Measurements from ENCODE around the gene IGFL2.

IGFL2 gene

GRCh38 chr19:46112527-46112926 lies 35.5 kb upstream of the IGFL2 start:
- no peak for TF ChIP-seq CTCF (IDR thresholded peaks at IDR 0.05; ENCODE audit: extremely low read depth, insufficient read depth, missing control alignments)
- in situ Hi-C loops (cut with MboI; ENCODE audit: low pct_unique_long_range_greater_than_20kb, low sequenced_read_pairs, unreplicated experiment): no loop called here
- DNase-seq (ENCODE audit: low spot score): no peak

GRCh38 chr19:46113726-46114125 lies 34.3 kb upstream of the IGFL2 start:
- in situ Hi-C loops (cut with MboI; ENCODE audit: low pct_unique_long_range_greater_than_20kb, low sequenced_read_pairs, unreplicated experiment): no loop called here
- no peak for DNase-seq (ENCODE audit: low spot score)
- no peak for TF ChIP-seq CTCF (IDR thresholded peaks at IDR 0.05; ENCODE audit: extremely low read depth, insufficient read depth, missing control alignments)

GRCh38 chr19:46115396-46116106 lies 32.5 kb upstream of the IGFL2 start:
- in situ Hi-C loops (cut with MboI; ENCODE audit: low pct_unique_long_range_greater_than_20kb, low sequenced_read_pairs, unreplicated experiment): no loop called here
- no peak for TF ChIP-seq CTCF (IDR thresholded peaks at IDR 0.05; ENCODE audit: extremely low read depth, insufficient read depth, missing control alignments)
- peak; percentile 70 for DNase-seq (ENCODE audit: low spot score)

- no peak for DNase-seq (ENCODE audit: low spot score)
- in situ Hi-C loops (cut with MboI; ENCODE audit: low pct_unique_long_range_greater_than_20kb, low sequenced_read_pairs, unreplicated experiment): no loop called here
- no peak for TF ChIP-seq CTCF (IDR thresholded peaks at IDR 0.05; ENCODE audit: extremely low read depth, insufficient read depth, missing control alignments)
Observed at GRCh38 chr19:46116121-46116520, 31.9 kb upstream of the IGFL2 start.

- DNase-seq (ENCODE audit: low spot score): no peak
- in situ Hi-C loops (cut with MboI; ENCODE audit: low pct_unique_long_range_greater_than_20kb, low sequenced_read_pairs, unreplicated experiment): no loop called here
- no peak for TF ChIP-seq CTCF (IDR thresholded peaks at IDR 0.05; ENCODE audit: extremely low read depth, insufficient read depth, missing control alignments)
Observed at GRCh38 chr19:46118136-46118535, 29.9 kb upstream of the IGFL2 start.

GRCh38 chr19:46124638-46125115 lies 23.4 kb upstream of the IGFL2 start, which contains the start of gene IGFL3:
Gene IGFL3 (minus strand): TSS chr19:46124688. CDS start chr19:46124649, 39 bp downstream.
- no peak for DNase-seq (ENCODE audit: low spot score)
- in situ Hi-C loops (cut with MboI; ENCODE audit: low pct_unique_long_range_greater_than_20kb, low sequenced_read_pairs, unreplicated experiment): no loop called here
- no peak for TF ChIP-seq CTCF (IDR thresholded peaks at IDR 0.05; ENCODE audit: extremely low read depth, insufficient read depth, missing control alignments)
